ENCODE measurements around the gene PCDHAC2.

The PCDHAC2 gene

GRCh38 chr5:140967226-140967893, 1.1 kb downstream of the PCDHAC2 start:
- H2AK5ac ChIP-seq (ENCODE audit: low read length), result no peak overlapping the region
- H3K14ac ChIP-seq (ENCODE audit: low read length), result no peak overlapping the region
- H3K9ac ChIP-seq (ENCODE audit: low read length), result no peak overlapping the region
- no peak overlapping the region for H3K18ac ChIP-seq (ENCODE audit: low read length)
- H2BK5ac ChIP-seq (ENCODE audit: low read depth, low read length, poor library complexity), result no peak overlapping the region
- H4K8ac ChIP-seq (ENCODE audit: low read depth, low read length), result no peak overlapping the region
- DNase-seq, result no peak
- H2BK120ac ChIP-seq (ENCODE audit: insufficient read depth, low read length, poor library complexity), result no peak overlapping the region
- no peak overlapping the region for H2BK12ac ChIP-seq (ENCODE audit: low read length)
- no peak overlapping the region for H3K23ac ChIP-seq (ENCODE audit: low read length)
- H3K9me3 ChIP-seq (ENCODE audit: insufficient read depth, low read depth, low read length), result no peaks in the 10 kb centered on the region
- no CpG with 5 or more reads among the region's 34 CpGs for WGBS (ENCODE audit: extremely low coverage, insufficient coverage, insufficient read length)
- H2AFZ ChIP-seq (ENCODE audit: insufficient read depth, low read length, poor library complexity), result no peak overlapping the region
- H3K27ac ChIP-seq (ENCODE audit: low read depth, low read length), result no peak overlapping the region
- H3K27me3 ChIP-seq (ENCODE audit: insufficient read depth, low read length), result no peaks in the 10 kb centered on the region
- peak overlapping the region; percentile 75 for H3K4me3 ChIP-seq (ENCODE audit: low read depth, low read length)
- H3K36me3 ChIP-seq (ENCODE audit: control insufficient read depth in 1 of 2, insufficient read depth in 2 of 2, low read length in 2 of 2), result no peaks in the 10 kb centered on the region
- no peak overlapping the region for H4K91ac ChIP-seq (ENCODE audit: low read depth, low read length)
- H3K4me1 ChIP-seq (ENCODE audit: control insufficient read depth in 1 of 2, insufficient read depth in 2 of 2, low read length in 2 of 2), result peaks cover 9% of the 10 kb centered on the region in 2 experiments
- H3K79me1 ChIP-seq (ENCODE audit: low read length), result no peaks in the 10 kb centered on the region
- no peaks in the 10 kb centered on the region for H3K79me2 ChIP-seq (ENCODE audit: control insufficient read depth, insufficient read depth, low read length, poor library complexity)
- peak overlapping the region; percentile 98 for H3K4me2 ChIP-seq (ENCODE audit: low read length)
- no peak overlapping the region for H4K12ac ChIP-seq (ENCODE audit: low read depth, low read length)
- H3K4ac ChIP-seq (ENCODE audit: low read depth, low read length), result no peak overlapping the region

- no peaks in the 10 kb centered on the region for H3K9me3 ChIP-seq (ENCODE audit: insufficient read depth, low read depth, low read length)
- no peak overlapping the region for H3K4me2 ChIP-seq (ENCODE audit: low read length)
- no peak overlapping the region for H3K14ac ChIP-seq (ENCODE audit: low read length)
- H2BK120ac ChIP-seq (ENCODE audit: insufficient read depth, low read length, poor library complexity), result no peak overlapping the region
- H4K8ac ChIP-seq (ENCODE audit: low read depth, low read length), result no peak overlapping the region
- H3K27me3 ChIP-seq (ENCODE audit: insufficient read depth, low read length), result no peaks in the 10 kb centered on the region
- H4K91ac ChIP-seq (ENCODE audit: low read depth, low read length), result no peak overlapping the region
- H2AK5ac ChIP-seq (ENCODE audit: low read length), result no peak overlapping the region
- H2AFZ ChIP-seq (ENCODE audit: insufficient read depth, low read length, poor library complexity), result no peak overlapping the region
- no peak overlapping the region for H3K23ac ChIP-seq (ENCODE audit: low read length)
- H4K12ac ChIP-seq (ENCODE audit: low read depth, low read length), result no peak overlapping the region
- H3K4me1 ChIP-seq (ENCODE audit: control insufficient read depth in 1 of 2, insufficient read depth in 2 of 2, low read length in 2 of 2), result peaks cover 9% of the 10 kb centered on the region in 2 experiments
- H3K4ac ChIP-seq (ENCODE audit: low read depth, low read length), result no peak overlapping the region
- H3K79me1 ChIP-seq (ENCODE audit: low read length), result no peaks in the 10 kb centered on the region
- no peaks in the 10 kb centered on the region for H3K36me3 ChIP-seq (ENCODE audit: control insufficient read depth in 1 of 2, insufficient read depth in 2 of 2, low read length in 2 of 2)
- H3K4me3 ChIP-seq (ENCODE audit: low read depth, low read length), result no peak overlapping the region
- no peak overlapping the region for H2BK12ac ChIP-seq (ENCODE audit: low read length)
- H3K79me2 ChIP-seq (ENCODE audit: control insufficient read depth, insufficient read depth, low read length, poor library complexity), result no peaks in the 10 kb centered on the region
- H3K18ac ChIP-seq (ENCODE audit: low read length), result no peak overlapping the region
- no peak overlapping the region for H3K27ac ChIP-seq (ENCODE audit: low read depth, low read length)
- no peak overlapping the region for H2BK5ac ChIP-seq (ENCODE audit: low read depth, low read length, poor library complexity)
- no peak for DNase-seq
- no peak overlapping the region for H3K9ac ChIP-seq (ENCODE audit: low read length)
These were observed 3.6 kb downstream of the PCDHAC2 start for GRCh38 chr5:140969880-140970279.

- Histone ChIP-seq H3K18ac (ENCODE audit: low read length) (no peak overlapping the region), H3K9me3 (ENCODE audit: insufficient read depth, low read depth, low read length) (no peaks in the 10 kb centered on the region), H3K9ac (ENCODE audit: low read length) (no peak overlapping the region), H3K4me2 (ENCODE audit: low read length) (no peak overlapping the region), H3K4me3 (ENCODE audit: low read depth, low read length) (no peak overlapping the region), H3K4me1 (ENCODE audit: control insufficient read depth in 1 of 2, insufficient read depth in 2 of 2, low read length in 2 of 2) (peaks cover 0 to 4% of the 10 kb centered on the region in 2 experiments), H3K36me3 (ENCODE audit: control insufficient read depth in 1 of 2, insufficient read depth in 2 of 2, low read length in 2 of 2) (no peaks in the 10 kb centered on the region), H2AFZ (ENCODE audit: insufficient read depth, low read length, poor library complexity) (no peak overlapping the region), H4K91ac (ENCODE audit: low read depth, low read length) (no peak overlapping the region), H3K27me3 (ENCODE audit: insufficient read depth, low read length) (no peaks in the 10 kb centered on the region), H2BK120ac (ENCODE audit: insufficient read depth, low read length, poor library complexity) (no peak overlapping the region), H4K8ac (ENCODE audit: low read depth, low read length) (no peak overlapping the region), H2BK5ac (ENCODE audit: low read depth, low read length, poor library complexity) (no peak overlapping the region), H3K27ac (ENCODE audit: low read depth, low read length) (no peak overlapping the region), H3K79me2 (ENCODE audit: control insufficient read depth, insufficient read depth, low read length, poor library complexity) (no peaks in the 10 kb centered on the region), H2BK12ac (ENCODE audit: low read length) (no peak overlapping the region), H3K14ac (ENCODE audit: low read length) (no peak overlapping the region), H3K23ac (ENCODE audit: low read length) (no peak overlapping the region), H3K79me1 (ENCODE audit: low read length) (no peaks in the 10 kb centered on the region), H4K12ac (ENCODE audit: low read depth, low read length) (no peak overlapping the region), H2AK5ac (ENCODE audit: low read length) (no peak overlapping the region), H3K4ac (ENCODE audit: low read depth, low read length) (no peak overlapping the region)
- no peak for DNase-seq
These were observed 7.3 kb downstream of the PCDHAC2 start for GRCh38 chr5:140973550-140973949.

- H3K9me3 ChIP-seq (ENCODE audit: insufficient read depth, low read depth, low read length), result no peaks in the 10 kb centered on the region
- H3K79me1 ChIP-seq (ENCODE audit: low read length), result no peaks in the 10 kb centered on the region
- no peak overlapping the region for H3K4me2 ChIP-seq (ENCODE audit: low read length)
- H3K36me3 ChIP-seq (ENCODE audit: control insufficient read depth in 1 of 2, insufficient read depth in 2 of 2, low read length in 2 of 2), result no peaks in the 10 kb centered on the region
- no peak for DNase-seq
- H3K27ac ChIP-seq (ENCODE audit: low read depth, low read length), result no peak overlapping the region
- no peak overlapping the region for H3K4ac ChIP-seq (ENCODE audit: low read depth, low read length)
- H4K91ac ChIP-seq (ENCODE audit: low read depth, low read length), result no peak overlapping the region
- no peak overlapping the region for H3K23ac ChIP-seq (ENCODE audit: low read length)
- H3K4me1 ChIP-seq (ENCODE audit: control insufficient read depth in 1 of 2, insufficient read depth in 2 of 2, low read length in 2 of 2), result peaks cover 0 to 4% of the 10 kb centered on the region in 2 experiments
- no peak overlapping the region for H3K14ac ChIP-seq (ENCODE audit: low read length)
- H2AK5ac ChIP-seq (ENCODE audit: low read length), result no peak overlapping the region
- no peak overlapping the region for H3K9ac ChIP-seq (ENCODE audit: low read length)
- H2BK120ac ChIP-seq (ENCODE audit: insufficient read depth, low read length, poor library complexity), result no peak overlapping the region
- no peak overlapping the region for H2BK12ac ChIP-seq (ENCODE audit: low read length)
- no peak overlapping the region for H3K18ac ChIP-seq (ENCODE audit: low read length)
- no peak overlapping the region for H3K4me3 ChIP-seq (ENCODE audit: low read depth, low read length)
- no CpG with 5 or more reads among the region's 3 CpGs for WGBS (ENCODE audit: extremely low coverage, insufficient coverage, insufficient read length)
- H4K8ac ChIP-seq (ENCODE audit: low read depth, low read length), result no peak overlapping the region
- H2BK5ac ChIP-seq (ENCODE audit: low read depth, low read length, poor library complexity), result no peak overlapping the region
- H3K79me2 ChIP-seq (ENCODE audit: control insufficient read depth, insufficient read depth, low read length, poor library complexity), result no peaks in the 10 kb centered on the region
- H2AFZ ChIP-seq (ENCODE audit: insufficient read depth, low read length, poor library complexity), result no peak overlapping the region
- no peak overlapping the region for H4K12ac ChIP-seq (ENCODE audit: low read depth, low read length)
- H3K27me3 ChIP-seq (ENCODE audit: insufficient read depth, low read length), result no peaks in the 10 kb centered on the region
These were observed 10.7 kb downstream of the PCDHAC2 start for GRCh38 chr5:140977003-140977402.

All from trophoblast cell (in vitro differentiated cells and primary cell).